Esophagus squamous epithelium (tissue), 5 donors: ENCODE data around the gene SLC6A3. TPM values are rescaled to one million over a fixed set of nuclear protein-coding genes. Genes with fewer than 3 reads are reported as not detected.

Experiments used
- DNase-seq: peaks from one replicate; lab custom pipeline; 2025; lab: John Stamatoyannopoulos, UW
- H3K27ac ChIP-seq, 4 donors: fragments of 200-600 bp; sonication (generic); one replicate each; pipeline ENCODE4 v1.5.1; 2016 to 2019; ENCODE audit warnings: mild to moderate bottlenecking in 1 of 4
- H3K27me3 ChIP-seq, 4 donors: fragments of 200-600 bp; sonication (generic); 1 replicate in 3 of 4; 2 replicates in 1 of 4; pipeline versions ENCODE4 v1.5.1 to v1.6.0; 2017 to 2021; ENCODE audit warnings: antibody characterized with exemption in 1 of 4
- H3K36me3 ChIP-seq, 3 donors: fragments of 200-600 bp; sonication (generic); one replicate each; pipeline ENCODE4 v1.5.1; 2016 to 2019
- H3K4me1 ChIP-seq, 3 donors: fragments of 200-600 bp; sonication (generic); one replicate each; pipeline ENCODE4 v1.5.1; 2017 to 2019
- H3K4me3 ChIP-seq, 4 donors: fragments of 200-600 bp; sonication (generic); 1 replicate in 3 of 4; 2 replicates in 1 of 4; pipeline ENCODE4 v1.5.1; 2016 to 2019; ENCODE audit warnings: mild to moderate bottlenecking in 2 of 4, moderate library complexity in 1 of 4
- H3K9me3 ChIP-seq, 3 donors: fragments of 200-600 bp; sonication (generic); one replicate each; pipeline ENCODE4 v1.5.1; 2016 to 2019
- CTCF ChIP-seq, 6 experiments: fragments of 450-650 bp in 4 of 6; fragments of 200-600 bp in 2 of 6; sonication (generic) in 2 of 6; IDR thresholded peaks; one replicate each; pipeline ENCODE4 v1.5.1; 2016 to 2019; ENCODE audit warnings: antibody characterized with exemption in 6 of 6, mild to moderate bottlenecking in 4 of 6, moderate library complexity in 4 of 6
- POLR2A ChIP-seq, 4 donors: fragments of 450-650 bp; IDR thresholded peaks; one replicate each; pipeline ENCODE4 v1.6.1; 2017; ENCODE audit warnings: antibody characterized with exemption in 4 of 4, mild to moderate bottlenecking in 4 of 4, moderate library complexity in 3 of 4
- WGBS, 2 donors: methylation state at CpG; one replicate each; pipeline ENCODE4 v1.1.5; 2018; 5-methylcytosine and 5-hydroxymethylcytosine counted together
- intact Hi-C: fragments of 100-400 bp; cut with DNase I; formaldehyde crosslinking; loops from one replicate; pipeline ENCODE4 v1.15.0; 2022
- total RNA-seq, 4 donors: library from RNA; depleted of rRNA; stranded (reverse); fragments of >200 nt; gene quantifications; one replicate each; pipeline ENCODE4 v1.1.0, GENCODE V29; 2016
- donor health status: DM: yes; HTN: yes; CAD: no.

Gene SLC6A3
- under 1 TPM in 1 of 4 donors, not detected in 3; 0.19 TPM for total RNA-seq

GRCh38 chr5:1445313-1445688 lies at the start of gene SLC6A3:
TSS of gene SLC6A3 (minus strand) at chr5:1445440. CDS start at chr5:1443197, 2,243 bp downstream.
- H3K36me3 ChIP-seq = no peaks in the 10 kb centered on the region
- WGBS, 2 donors = no CpG with 5 or more reads among the region's 52 CpGs
- DNase-seq = no peak
- H3K27ac ChIP-seq = no peak within 1 kb of the TSS
- no peaks in the 10 kb centered on the region for H3K9me3 ChIP-seq
- intact Hi-C loops = no loop called here
- H3K4me3 ChIP-seq = peak within 1 kb of the TSS in 3 of 4 donors; percentile 8 to 45 (median 27)
- H3K27me3 ChIP-seq = peaks cover 19 to 94% (median 30%) of the 10 kb centered on the region in 4 donors
- peaks cover 10 to 26% (median 13%) of the 10 kb centered on the region in 3 donors for H3K4me1 ChIP-seq
- TF ChIP-seq POLR2A (IDR thresholded peaks at IDR 0.05) (no peak), CTCF (IDR thresholded peaks at IDR 0.05) (no peak)

- Histone ChIP-seq H3K27ac (peak overlapping the region in 1 of 4 donors; percentile 13), H3K4me1 (peaks cover 0 to 17% (median 5%) of the 10 kb centered on the region in 3 donors), H3K4me3 (no peak overlapping the region), H3K9me3 (no peaks in the 10 kb centered on the region), H3K27me3 (no peaks in the 10 kb centered on the region), H3K36me3 (peaks cover 0 to 61% (median 0%) of the 10 kb centered on the region in 3 donors)
- TF ChIP-seq CTCF (IDR thresholded peaks at IDR 0.05) (no peak), POLR2A (IDR thresholded peaks at IDR 0.05) (no peak)
- DNase-seq = no peak
- intact Hi-C loops = no loop called here
- WGBS, 2 donors = 53 to 100% methylated on average over 3 to 7 of the region's 12 CpGs
Observed at GRCh38 chr5:1493941-1494340, 48.7 kb upstream of the SLC6A3 start.

- Histone ChIP-seq H3K9me3 (no peaks in the 10 kb centered on the region), H3K4me3 (no peak overlapping the region), H3K36me3 (peaks cover 0 to 66% (median 0%) of the 10 kb centered on the region in 3 donors), H3K4me1 (peaks cover 0 to 22% (median 5%) of the 10 kb centered on the region in 3 donors), H3K27me3 (no peaks in the 10 kb centered on the region), H3K27ac (no peak overlapping the region)
- no peak for DNase-seq
- no CpG with 5 or more reads among the region's 16 CpGs for WGBS, 2 donors
- no peak for TF ChIP-seq POLR2A (IDR thresholded peaks at IDR 0.05)
- no peak for TF ChIP-seq CTCF (IDR thresholded peaks at IDR 0.05)
- intact Hi-C loops = no loop called here
Observed at GRCh38 chr5:1493413-1493812, 48.2 kb upstream of the SLC6A3 start.

- Histone ChIP-seq H3K27ac (no peak overlapping the region), H3K27me3 (no peaks in the 10 kb centered on the region), H3K9me3 (no peaks in the 10 kb centered on the region), H3K4me1 (peaks cover 0 to 22% (median 5%) of the 10 kb centered on the region in 3 donors), H3K4me3 (no peak overlapping the region), H3K36me3 (peaks cover 0 to 71% (median 0%) of the 10 kb centered on the region in 3 donors)
- DNase-seq = no peak
- WGBS, 2 donors = 86 to 93% methylated on average over 4 to 7 of the region's 12 CpGs
- intact Hi-C loops = no loop called here
- TF ChIP-seq CTCF (IDR thresholded peaks at IDR 0.05) (no peak), POLR2A (IDR thresholded peaks at IDR 0.05) (no peak)
Observed at GRCh38 chr5:1492757-1493156, 47.5 kb upstream of the SLC6A3 start.

- no peak for DNase-seq
- 70 to 81% methylated on average over 11 of the region's 12 CpGs for WGBS, 2 donors
- intact Hi-C loops = no loop called here
- no peak overlapping the region for H3K4me3 ChIP-seq
- peaks cover 0 to 95% (median 9%) of the 10 kb centered on the region in 3 donors for H3K36me3 ChIP-seq
- TF ChIP-seq CTCF (IDR thresholded peaks at IDR 0.05) (no peak), POLR2A (IDR thresholded peaks at IDR 0.05) (no peak)
- H3K27me3 ChIP-seq = no peaks in the 10 kb centered on the region
- no peak overlapping the region for H3K27ac ChIP-seq
- H3K4me1 ChIP-seq = peaks cover 0 to 17% (median 5%) of the 10 kb centered on the region in 3 donors
- H3K9me3 ChIP-seq = no peaks in the 10 kb centered on the region
Observed at GRCh38 chr5:1490376-1490775, 45.1 kb upstream of the SLC6A3 start.
